HL-60 (cell line): ENCODE results near the gene CERKL.

ENCODE experiments used
- CTCF ChIP-seq: IDR thresholded peaks from one replicate; pipeline ENCODE4 v1.5.1; 2011; ENCODE audit warnings: low read length, control low read depth, inconsistent platforms; ENCODE audit not compliant: insufficient read depth
- POLR2AphosphoS5 ChIP-seq: IDR thresholded peaks from 2 replicates; pipeline ENCODE4 v1.6.1; 2012; ENCODE audit warnings: low read depth
- REST ChIP-seq: IDR thresholded peaks from 2 replicates; pipeline ENCODE4 v1.6.1; 2012; ENCODE audit warnings: low read depth; ENCODE audit not compliant: insufficient replicate concordance

GRCh38 chr2:181678861-181679543 is 22.1 kb upstream of the CERKL start:
- TF ChIP-seq CTCF = no peak
- TF ChIP-seq POLR2AphosphoS5 = no peak
- TF ChIP-seq REST = no peak
